ENCODE data around the gene FILIP1. TPM values are rescaled to one million over a fixed set of nuclear protein-coding genes. Genes with fewer than 3 reads are reported as not detected.
A peak's percentile ranks its signal among the peaks of the same experiment; 100 is the strongest.

FILIP1 gene
- total RNA-seq, 1 donor from 2014 or later, result 13.6 TPM

- H3K27me3 ChIP-seq, result no peaks in the 10 kb centered on the region
- DNase-seq (ENCODE audit: low spot score in 2 of 2), result no peak
- peak overlapping the region; percentile 93 to 97 for H3K4me3 ChIP-seq
- peak overlapping the region; percentile 85 to 95 for H3K27ac ChIP-seq
- peaks cover 3 to 20% of the 10 kb centered on the region in 2 donors for H3K4me1 ChIP-seq
- no peaks in the 10 kb centered on the region for H3K9me3 ChIP-seq
- no peaks in the 10 kb centered on the region for H3K36me3 ChIP-seq
- intact Hi-C loops (cut with DNase I), result loop anchor here (1.0 to 5.0 kb wide), 2 partner anchors 41 to 318 kb away; partner anchors contain the start of genes COX7A2 and SENP6
- TF ChIP-seq, protein P1, sequence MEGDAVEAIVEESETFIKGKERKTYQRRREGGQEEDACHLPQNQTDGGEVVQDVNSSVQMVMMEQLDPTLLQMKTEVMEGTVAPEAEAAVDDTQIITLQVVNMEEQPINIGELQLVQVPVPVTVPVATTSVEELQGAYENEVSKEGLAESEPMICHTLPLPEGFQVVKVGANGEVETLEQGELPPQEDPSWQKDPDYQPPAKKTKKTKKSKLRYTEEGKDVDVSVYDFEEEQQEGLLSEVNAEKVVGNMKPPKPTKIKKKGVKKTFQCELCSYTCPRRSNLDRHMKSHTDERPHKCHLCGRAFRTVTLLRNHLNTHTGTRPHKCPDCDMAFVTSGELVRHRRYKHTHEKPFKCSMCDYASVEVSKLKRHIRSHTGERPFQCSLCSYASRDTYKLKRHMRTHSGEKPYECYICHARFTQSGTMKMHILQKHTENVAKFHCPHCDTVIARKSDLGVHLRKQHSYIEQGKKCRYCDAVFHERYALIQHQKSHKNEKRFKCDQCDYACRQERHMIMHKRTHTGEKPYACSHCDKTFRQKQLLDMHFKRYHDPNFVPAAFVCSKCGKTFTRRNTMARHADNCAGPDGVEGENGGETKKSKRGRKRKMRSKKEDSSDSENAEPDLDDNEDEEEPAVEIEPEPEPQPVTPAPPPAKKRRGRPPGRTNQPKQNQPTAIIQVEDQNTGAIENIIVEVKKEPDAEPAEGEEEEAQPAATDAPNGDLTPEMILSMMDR (IDR thresholded peaks at IDR 0.05), result no peak
Observed at GRCh38 chr6:75283907-75284631, 209.5 kb downstream of the FILIP1 start.

DNA sequence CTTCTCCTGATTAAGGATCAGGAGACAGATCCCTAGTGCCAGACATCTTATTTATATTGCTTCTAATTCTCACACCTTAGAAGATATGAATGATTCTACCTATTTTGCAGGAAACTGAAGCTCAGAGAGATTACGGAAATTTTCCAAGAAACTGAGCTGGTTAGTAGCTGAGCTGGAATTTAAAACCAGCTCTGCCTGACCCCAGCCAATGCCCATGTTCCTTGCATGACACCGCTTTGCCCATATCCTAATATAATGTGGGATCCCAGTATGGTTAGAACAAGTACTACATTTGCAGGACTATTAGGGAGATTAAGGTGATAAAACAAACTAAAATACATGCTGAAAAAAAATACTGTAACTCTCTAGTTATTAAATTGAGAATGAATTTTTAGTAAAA lies 210.9 kb downstream of the FILIP1 start:
- Histone ChIP-seq H3K4me1 (peaks cover 3 to 30% of the 10 kb centered on the region in 2 donors), H3K4me3 (peak overlapping the region; percentile 93 to 97)
- intact Hi-C loops (cut with DNase I), result loop anchor here (5.0 kb wide), 1 partner anchor 320 kb away; the partner anchor contains the start of gene SENP6

DNA sequence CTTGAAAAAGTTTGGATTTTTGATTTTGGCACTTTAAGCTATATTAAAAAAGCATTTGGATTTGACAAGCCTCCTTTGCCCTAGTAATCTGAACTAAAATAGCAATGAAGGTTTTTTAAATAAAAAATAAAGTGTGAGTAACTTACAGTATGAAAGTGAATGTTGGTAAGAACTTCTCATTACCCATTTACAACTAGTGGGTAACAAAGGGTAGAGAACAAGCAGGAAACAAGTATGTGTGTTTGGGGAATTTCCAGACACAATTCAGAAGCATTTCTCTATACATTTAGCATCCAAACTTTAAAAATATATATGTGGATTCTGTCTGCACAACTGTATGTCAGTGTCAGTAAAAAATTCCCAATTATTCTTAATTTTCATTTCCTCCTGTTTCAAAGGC lies 211.9 kb downstream of the FILIP1 start:
- TF ChIP-seq, protein P1 (IDR thresholded peaks at IDR 0.05), result no peak
- no peaks in the 10 kb centered on the region for H3K27me3 ChIP-seq
- intact Hi-C loops (cut with DNase I), result loop anchor here (5.0 kb wide), 1 partner anchor 321 kb away; the partner anchor contains the start of gene SENP6
- H3K27ac ChIP-seq, result no peak overlapping the region
- no peaks in the 10 kb centered on the region for H3K9me3 ChIP-seq
- peak overlapping the region; percentile 93 to 97 for H3K4me3 ChIP-seq
- H3K36me3 ChIP-seq, result no peaks in the 10 kb centered on the region
- DNase-seq (ENCODE audit: low spot score in 2 of 2), result no peak
- H3K4me1 ChIP-seq, result peaks cover 3 to 34% of the 10 kb centered on the region in 2 donors

More for the DNA sequence above, 210.9 kb downstream of the FILIP1 start:
- no peaks in the 10 kb centered on the region for H3K36me3 ChIP-seq
- DNase-seq (ENCODE audit: low spot score in 2 of 2), result no peak
- H3K9me3 ChIP-seq, result no peaks in the 10 kb centered on the region
- TF ChIP-seq, protein P1 (IDR thresholded peaks at IDR 0.05), result no peak
- no peak overlapping the region for H3K27ac ChIP-seq
- H3K27me3 ChIP-seq, result no peaks in the 10 kb centered on the region

GRCh38 chr6:75280131-75280855 lies 213.3 kb downstream of the FILIP1 start:
- no peak overlapping the region for H3K27ac ChIP-seq
- no peaks in the 10 kb centered on the region for H3K27me3 ChIP-seq
- H3K9me3 ChIP-seq, result no peaks in the 10 kb centered on the region
- intact Hi-C loops (cut with DNase I), result loop anchor here (5.0 kb wide), 1 partner anchor 322 kb away; the partner anchor contains the start of gene SENP6
- DNase-seq (ENCODE audit: low spot score in 2 of 2), result no peak
- TF ChIP-seq, protein P1 (IDR thresholded peaks at IDR 0.05), result no peak
- peaks cover 0 to 22% of the 10 kb centered on the region in 2 donors for H3K4me1 ChIP-seq
- H3K4me3 ChIP-seq, result peak overlapping the region in 1 of 2 donors; percentile 97
- no peaks in the 10 kb centered on the region for H3K36me3 ChIP-seq

- peak overlapping the region in 1 of 2 donors; percentile 11 for H3K4me3 ChIP-seq
- TF ChIP-seq, protein P1 (IDR thresholded peaks at IDR 0.05), result no peak
Observed at GRCh38 chr6:75279418-75279817, 214.2 kb downstream of the FILIP1 start.

More at GRCh38 chr6:75279418-75279817, 214.2 kb downstream of the FILIP1 start:
- H3K27me3 ChIP-seq, result no peaks in the 10 kb centered on the region
- no peak overlapping the region for H3K27ac ChIP-seq
- no peak for DNase-seq (ENCODE audit: low spot score in 2 of 2)
- H3K9me3 ChIP-seq, result no peaks in the 10 kb centered on the region
- intact Hi-C loops (cut with DNase I), result no loop called here
- peaks cover 0 to 22% of the 10 kb centered on the region in 2 donors for H3K4me1 ChIP-seq
- H3K36me3 ChIP-seq, result no peaks in the 10 kb centered on the region

Data from ascending aorta (tissue), 2 donors.